ENCODE data around the gene TIFAB.

- no peak for TF ChIP-seq POLR2A (IDR thresholded peaks at IDR 0.05)
- TF ChIP-seq, protein P1, sequence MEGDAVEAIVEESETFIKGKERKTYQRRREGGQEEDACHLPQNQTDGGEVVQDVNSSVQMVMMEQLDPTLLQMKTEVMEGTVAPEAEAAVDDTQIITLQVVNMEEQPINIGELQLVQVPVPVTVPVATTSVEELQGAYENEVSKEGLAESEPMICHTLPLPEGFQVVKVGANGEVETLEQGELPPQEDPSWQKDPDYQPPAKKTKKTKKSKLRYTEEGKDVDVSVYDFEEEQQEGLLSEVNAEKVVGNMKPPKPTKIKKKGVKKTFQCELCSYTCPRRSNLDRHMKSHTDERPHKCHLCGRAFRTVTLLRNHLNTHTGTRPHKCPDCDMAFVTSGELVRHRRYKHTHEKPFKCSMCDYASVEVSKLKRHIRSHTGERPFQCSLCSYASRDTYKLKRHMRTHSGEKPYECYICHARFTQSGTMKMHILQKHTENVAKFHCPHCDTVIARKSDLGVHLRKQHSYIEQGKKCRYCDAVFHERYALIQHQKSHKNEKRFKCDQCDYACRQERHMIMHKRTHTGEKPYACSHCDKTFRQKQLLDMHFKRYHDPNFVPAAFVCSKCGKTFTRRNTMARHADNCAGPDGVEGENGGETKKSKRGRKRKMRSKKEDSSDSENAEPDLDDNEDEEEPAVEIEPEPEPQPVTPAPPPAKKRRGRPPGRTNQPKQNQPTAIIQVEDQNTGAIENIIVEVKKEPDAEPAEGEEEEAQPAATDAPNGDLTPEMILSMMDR (IDR thresholded peaks at IDR 0.05) = no peak
Observed at GRCh38 chr5:135472141-135472540, 20.0 kb upstream of the TIFAB start.
